Heart left ventricle (tissue), 13 donors: ENCODE data around the gene STX2.

Source experiments
- CTCF ChIP-seq, 12 donors: fragments of 200-600 bp; sonication (generic) in 4 of 12; IDR thresholded peaks; one replicate each; pipeline versions ENCODE4 v1.5.0 to v1.8.0; 2018 to 2022; ENCODE audit warnings: antibody characterized with exemption in 12 of 12, mild to moderate bottlenecking in 5 of 12
- POLR2A ChIP-seq, 2 donors: fragments of 450-650 bp; IDR thresholded peaks; one replicate each; pipeline ENCODE4 v1.6.1; 2017; ENCODE audit warnings: antibody characterized with exemption in 2 of 2, mild to moderate bottlenecking in 2 of 2, moderate library complexity in 2 of 2
- donor health status: ischemic (EF 13 %, LVEDD 7.1; RV severe dilation, severe dysfunction).
- donor health status: DM: no; HTN: yes; CAD: no.
- donor health status: DM: no; HTN: no; CAD: no.
- donor health status: ischemic (EF 25% LVEDD 6.9; RV normal size, moderate dysfunction).
- donor health status: ischemic (EF 25% LVEDD 5.7; RV mildly dilated, moderate dysfunction).
- donor health status: ischemic (EF 35%, LVEDD 5.7; RV mildly dilated, moderate dysfunction).
- donor health status: nonischemic (EF 11% LVEDD 7.7; RV severe dilation, severe dysfunction).
- donor health status: DM: yes; HTN: yes; CAD: no.
- donor health status: PGD.
- donor health status: ischemic (EF 29% LVEDD 5.4; RV normal size, mild dysfunction).
- donor health status: nonischemic (EF 23%, LVEDD 6.1; RV moderate dilation, normal function).

GRCh38 chr12:130747867-130748740, 90.9 kb downstream of the STX2 start:
- TF ChIP-seq CTCF (IDR thresholded peaks at IDR 0.05) (peak; percentile 66 to 90 (median 82)), POLR2A (IDR thresholded peaks at IDR 0.05) (no peak)
